ENCODE results near the gene SLN.

The SLN gene

DNA sequence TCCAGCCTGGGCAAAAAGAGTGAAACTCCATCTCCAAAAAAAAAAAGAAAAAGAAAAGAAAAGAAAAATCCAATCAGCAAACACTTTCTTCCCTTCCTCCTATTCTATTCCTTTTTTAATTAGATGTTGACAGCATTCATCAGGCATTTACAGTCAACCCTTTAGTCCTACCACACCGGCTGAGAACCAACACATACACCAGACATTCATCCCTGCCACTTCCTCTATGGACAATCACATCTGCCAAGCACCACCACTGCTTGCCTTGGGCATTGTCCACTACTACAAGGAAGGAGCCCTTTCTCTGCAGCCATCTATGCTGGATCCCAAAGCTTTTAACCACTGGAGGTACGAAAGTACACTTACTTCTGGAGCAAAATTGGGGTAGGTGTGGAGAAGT, 9.4 kb upstream of the SLN start:
- no peak for DNase-seq
- H3K27me3 ChIP-seq = peaks cover 27% of the 10 kb centered on the region
- no peaks in the 10 kb centered on the region for H3K36me3 ChIP-seq
- no peaks in the 10 kb centered on the region; the same call in 1 of the 2 replicates for H3K9me3 ChIP-seq
- H3K4me3 ChIP-seq (ENCODE audit: low read depth, low read length) = no peak overlapping the region
- TF ChIP-seq, protein P1, sequence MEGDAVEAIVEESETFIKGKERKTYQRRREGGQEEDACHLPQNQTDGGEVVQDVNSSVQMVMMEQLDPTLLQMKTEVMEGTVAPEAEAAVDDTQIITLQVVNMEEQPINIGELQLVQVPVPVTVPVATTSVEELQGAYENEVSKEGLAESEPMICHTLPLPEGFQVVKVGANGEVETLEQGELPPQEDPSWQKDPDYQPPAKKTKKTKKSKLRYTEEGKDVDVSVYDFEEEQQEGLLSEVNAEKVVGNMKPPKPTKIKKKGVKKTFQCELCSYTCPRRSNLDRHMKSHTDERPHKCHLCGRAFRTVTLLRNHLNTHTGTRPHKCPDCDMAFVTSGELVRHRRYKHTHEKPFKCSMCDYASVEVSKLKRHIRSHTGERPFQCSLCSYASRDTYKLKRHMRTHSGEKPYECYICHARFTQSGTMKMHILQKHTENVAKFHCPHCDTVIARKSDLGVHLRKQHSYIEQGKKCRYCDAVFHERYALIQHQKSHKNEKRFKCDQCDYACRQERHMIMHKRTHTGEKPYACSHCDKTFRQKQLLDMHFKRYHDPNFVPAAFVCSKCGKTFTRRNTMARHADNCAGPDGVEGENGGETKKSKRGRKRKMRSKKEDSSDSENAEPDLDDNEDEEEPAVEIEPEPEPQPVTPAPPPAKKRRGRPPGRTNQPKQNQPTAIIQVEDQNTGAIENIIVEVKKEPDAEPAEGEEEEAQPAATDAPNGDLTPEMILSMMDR (IDR thresholded peaks at IDR 0.05; ENCODE audit: low read depth, low read length) = no peak
- no peaks in the 10 kb centered on the region for H3K4me1 ChIP-seq

DNA sequence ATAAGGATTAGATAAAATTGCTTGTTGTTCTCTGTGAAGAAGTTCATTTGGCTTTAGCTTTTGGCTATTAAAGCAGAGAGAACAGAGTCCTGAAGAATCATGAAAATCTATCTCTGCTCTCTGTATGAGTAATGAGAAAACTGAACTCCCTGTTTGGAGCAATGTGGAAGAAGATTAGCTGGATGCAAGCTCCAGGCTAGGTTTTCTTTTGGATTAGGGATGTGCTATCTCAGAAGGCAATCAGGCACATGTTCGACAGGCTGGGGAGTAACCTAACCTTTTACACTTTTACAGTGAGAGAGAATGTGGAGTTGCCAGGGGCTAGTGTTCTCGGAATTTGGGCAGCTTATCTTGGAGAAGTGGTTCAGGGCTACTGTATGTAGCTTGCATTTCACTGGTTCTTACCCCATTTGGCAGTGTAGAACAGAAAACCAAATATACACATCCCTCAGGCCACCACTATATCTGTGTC, 8.5 kb upstream of the SLN start:
- Histone ChIP-seq H3K27me3 (peaks cover 19% of the 10 kb centered on the region), H3K4me1 (no peaks in the 10 kb centered on the region), H3K4me3 (ENCODE audit: low read depth, low read length) (no peak overlapping the region), H3K9me3 (no peaks in the 10 kb centered on the region; the same call in 1 of the 2 replicates), H3K36me3 (no peaks in the 10 kb centered on the region)
- TF ChIP-seq, protein P1 (IDR thresholded peaks at IDR 0.05; ENCODE audit: low read depth, low read length) = no peak
- no peak for DNase-seq

DNA sequence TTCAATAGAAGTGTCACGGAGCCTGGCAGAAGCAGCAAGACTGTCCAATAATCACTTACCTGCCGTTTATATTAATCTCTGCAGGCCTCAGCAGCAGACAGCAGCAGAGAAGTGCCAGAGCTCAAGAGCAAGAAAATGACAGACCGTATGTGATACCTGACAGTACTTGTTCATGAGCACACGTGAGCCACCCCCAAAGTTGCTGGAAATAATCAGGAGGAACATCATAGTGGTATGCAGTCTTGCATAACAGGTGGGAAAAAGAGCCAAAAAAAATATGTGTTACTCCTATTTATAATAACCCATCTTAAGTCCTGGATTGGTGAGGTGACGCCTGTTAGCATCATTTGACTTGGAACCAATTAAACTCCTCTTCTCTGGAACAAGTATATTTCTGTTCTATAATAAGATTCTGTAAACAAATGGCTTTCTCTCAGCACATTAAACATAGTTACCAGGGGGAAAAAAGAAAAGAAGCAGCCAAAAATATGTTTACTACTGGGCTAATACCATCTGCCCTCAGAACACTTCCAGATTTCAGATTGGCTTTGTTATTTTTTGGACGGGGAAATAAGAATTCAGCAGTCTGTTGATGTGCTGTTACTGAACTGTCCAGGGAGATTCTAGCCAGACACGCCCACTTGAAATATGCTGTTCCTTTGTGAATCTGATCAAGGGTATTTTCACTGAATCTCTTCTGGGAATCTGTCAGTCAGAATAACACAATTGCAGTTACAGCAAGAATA, 7.9 kb upstream of the SLN start:
- Histone ChIP-seq H3K4me3 (ENCODE audit: low read depth, low read length) (no peak overlapping the region), H3K9me3 (no peaks in the 10 kb centered on the region; the same call in 1 of the 2 replicates), H3K4me1 (no peaks in the 10 kb centered on the region), H3K36me3 (no peaks in the 10 kb centered on the region), H3K27me3 (peaks cover 16% of the 10 kb centered on the region)
- TF ChIP-seq, protein P1 (IDR thresholded peaks at IDR 0.05; ENCODE audit: low read depth, low read length) = no peak
- no peak for DNase-seq

DNA sequence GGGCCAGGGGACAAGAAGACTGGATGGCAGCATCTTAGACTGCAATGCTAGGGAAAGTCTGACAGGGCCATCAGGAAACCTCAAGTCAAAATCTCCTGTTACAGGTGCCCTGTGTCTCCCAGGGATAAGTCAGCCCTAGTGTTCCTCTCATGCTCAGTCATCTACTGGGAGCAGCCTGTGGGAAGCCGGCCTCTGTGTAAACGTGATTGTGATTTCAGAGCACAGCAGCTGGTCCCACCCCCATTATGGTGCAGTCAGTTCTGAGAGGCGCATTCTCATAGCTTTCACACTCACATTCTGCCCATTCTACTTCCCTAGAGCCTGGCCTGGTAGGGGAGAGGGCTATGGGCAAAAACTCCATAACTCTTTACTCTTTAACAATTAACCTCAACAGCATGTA, 7.2 kb upstream of the SLN start:
- peaks cover 13% of the 10 kb centered on the region for H3K27me3 ChIP-seq
- H3K4me1 ChIP-seq = no peaks in the 10 kb centered on the region
- H3K4me3 ChIP-seq (ENCODE audit: low read depth, low read length) = no peak overlapping the region
- H3K36me3 ChIP-seq = no peaks in the 10 kb centered on the region
- DNase-seq = no peak
- TF ChIP-seq, protein P1 (IDR thresholded peaks at IDR 0.05; ENCODE audit: low read depth, low read length) = no peak
- H3K9me3 ChIP-seq = no peaks in the 10 kb centered on the region; the same call in 1 of the 2 replicates

DNA sequence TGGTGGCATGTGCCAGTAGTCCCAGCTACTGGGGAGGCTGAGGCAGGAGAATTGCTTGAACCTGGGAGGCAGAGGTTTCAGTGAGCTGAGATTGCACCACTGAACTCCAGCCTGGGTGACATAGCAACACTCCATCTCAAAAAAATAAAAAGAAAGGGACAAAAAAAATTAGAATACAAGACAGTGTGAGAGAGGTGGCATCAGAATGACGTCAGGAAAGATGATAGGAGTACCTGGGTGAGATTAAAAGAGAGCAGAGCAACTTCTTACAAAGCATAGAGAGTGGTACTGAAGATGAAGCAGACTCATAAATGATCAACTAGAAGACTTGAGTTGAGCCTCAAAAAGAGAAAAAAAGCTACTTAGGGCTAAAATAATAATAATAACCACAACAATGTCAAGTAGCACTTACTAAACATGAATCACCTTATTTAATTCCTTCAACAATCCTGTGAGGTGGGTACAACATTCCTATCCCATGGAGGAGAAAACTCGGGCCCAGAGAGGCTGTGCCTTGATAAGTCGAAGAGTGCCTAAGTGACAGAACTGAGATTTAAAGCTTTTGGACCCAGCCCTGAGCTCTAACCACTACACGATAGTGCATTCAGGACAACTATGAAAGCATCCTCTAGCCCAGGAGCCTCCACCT, 5.2 kb upstream of the SLN start:
- Histone ChIP-seq H3K4me3 (ENCODE audit: low read depth, low read length) (no peak overlapping the region), H3K4me1 (no peaks in the 10 kb centered on the region), H3K36me3 (no peaks in the 10 kb centered on the region), H3K9me3 (no peaks in the 10 kb centered on the region; the same call in 1 of the 2 replicates), H3K27me3 (peaks cover 12% of the 10 kb centered on the region)
- TF ChIP-seq, protein P1 (IDR thresholded peaks at IDR 0.05; ENCODE audit: low read depth, low read length) = no peak
- DNase-seq = no peak

DNA sequence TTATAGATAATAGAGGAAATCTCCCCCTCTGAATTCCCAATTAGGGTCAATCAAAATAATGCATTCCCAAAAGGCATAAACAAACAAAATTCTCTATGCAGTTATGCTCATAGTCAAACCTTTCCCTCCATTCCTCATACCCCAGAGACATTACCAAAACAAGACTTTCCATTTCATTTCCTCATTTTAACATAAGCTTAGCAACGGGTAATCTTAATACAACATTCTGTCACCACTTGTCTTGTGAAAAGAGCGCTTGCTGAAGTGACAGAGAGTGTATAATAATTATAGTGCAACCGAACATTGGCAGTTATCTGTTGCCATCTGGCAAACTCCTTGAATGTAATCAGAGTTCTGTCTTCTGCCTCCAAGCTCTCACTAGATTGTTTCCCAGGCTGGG, 1.2 kb upstream of the SLN start:
- Histone ChIP-seq H3K36me3 (no peaks in the 10 kb centered on the region), H3K4me3 (ENCODE audit: low read depth, low read length) (no peak overlapping the region), H3K4me1 (no peaks in the 10 kb centered on the region), H3K27me3 (peaks cover 15% of the 10 kb centered on the region), H3K9me3 (no peaks in the 10 kb centered on the region)
- no peak for DNase-seq
- TF ChIP-seq, protein P1 (IDR thresholded peaks at IDR 0.05; ENCODE audit: low read depth, low read length) = no peak
